Cardiac septum (tissue), 1 donor: ENCODE results near the gene TMEM131. TPM values are rescaled to one million over a fixed set of nuclear protein-coding genes. Genes with fewer than 3 reads are reported as not detected.
"Not testable (repeated sequence)": the region's sequence is repeated elsewhere in the genome, so short reads cannot be mapped to it uniquely, and the experiment has no call there.

ENCODE experiments used
- DNase-seq: peaks from one replicate; pipeline ENCODE4 v3.0.0-alpha.2; 2020; ENCODE audit warnings: low spot score
- intact Hi-C: fragments of 100-400 bp; cut with DNase I; formaldehyde crosslinking; loops from one replicate; pipeline ENCODE4 v1.14.0; 2022
- total RNA-seq: library from RNA; stranded (reverse); fragmentation: NEBNext Ultra II Directional; extraction: Animal tissue kit (Norgen Biotek cat#: 25700); gene quantifications from one replicate; pipeline ENCODE4 v1.2.1, GENCODE V29; 2021
- donor health status: DM: no; HTN: no; CAD: no.

Gene TMEM131
- total RNA-seq, 1 donor from 2014 or later = 28.6 TPM

- no peak for DNase-seq
- intact Hi-C loops = no loop called here
Observed at GRCh38 chr2:97880334-97880733, 115.4 kb downstream of the TMEM131 start.

GRCh38 chr2:97878865-97879264 is 116.9 kb downstream of the TMEM131 start:
- intact Hi-C loops = no loop called here
- DNase-seq = no peak

GRCh38 chr2:97878317-97878716 is 117.4 kb downstream of the TMEM131 start:
- DNase-seq, intact Hi-C loops: not testable (repeated sequence)

- intact Hi-C loops = loop anchor here (5.0 kb wide), 1 partner anchor 126 kb away; the partner anchor contains the start of gene TMEM131
- no peak for DNase-seq
Observed at GRCh38 chr2:97871096-97871780, 124.5 kb downstream of the TMEM131 start.

- intact Hi-C loops = loop anchor here (5.0 kb wide), 1 partner anchor 127 kb away; the partner anchor contains the start of gene TMEM131
- DNase-seq = no peak
Observed at GRCh38 chr2:97870396-97870843, 125.3 kb downstream of the TMEM131 start.

- intact Hi-C loops = loop anchor here (5.0 kb wide), 2 partner anchors 127 to 292 kb away; partner anchors contain the start of gene TMEM131
Observed at GRCh38 chr2:97869722-97870346, 125.9 kb downstream of the TMEM131 start.

GRCh38 chr2:97868986-97869721 is 126.6 kb downstream of the TMEM131 start:
- DNase-seq = peak; percentile 79
- intact Hi-C loops = loop anchor here (5.0 kb wide), 1 partner anchor 293 kb away; no protein-coding TSS in a partner anchor

More at GRCh38 chr2:97869722-97870346, 125.9 kb downstream of the TMEM131 start:
- no peak for DNase-seq

- no peak for DNase-seq
- intact Hi-C loops = no loop called here
Observed at GRCh38 chr2:97863829-97864228, 131.9 kb downstream of the TMEM131 start.

GRCh38 chr2:97861177-97861576 is 134.6 kb downstream of the TMEM131 start:
- no peak for DNase-seq
- intact Hi-C loops = no loop called here

- intact Hi-C loops = no loop called here
- DNase-seq = no peak
Observed at GRCh38 chr2:97858442-97858841, 137.3 kb downstream of the TMEM131 start.

- intact Hi-C loops = no loop called here
- no peak for DNase-seq
Observed at GRCh38 chr2:97857553-97857952, 138.2 kb downstream of the TMEM131 start.

GRCh38 chr2:97853057-97853456 is 142.7 kb downstream of the TMEM131 start:
- intact Hi-C loops, DNase-seq: not testable (repeated sequence)

- intact Hi-C loops = no loop called here
- no peak for DNase-seq
Observed at GRCh38 chr2:97851172-97851571, 144.6 kb downstream of the TMEM131 start.

- DNase-seq = no peak
- intact Hi-C loops = no loop called here
Observed at GRCh38 chr2:97849881-97850528, 145.7 kb downstream of the TMEM131 start.

GRCh38 chr2:97848306-97848705 is 147.4 kb downstream of the TMEM131 start:
- DNase-seq = no peak
- intact Hi-C loops = no loop called here

GRCh38 chr2:97846716-97847115 is 149.0 kb downstream of the TMEM131 start:
- intact Hi-C loops, DNase-seq: not testable (repeated sequence)

- intact Hi-C loops = no loop called here
Observed at GRCh38 chr2:97845818-97846217, 149.9 kb downstream of the TMEM131 start.

GRCh38 chr2:97845133-97845532 is 150.6 kb downstream of the TMEM131 start:
- intact Hi-C loops = no loop called here
- DNase-seq = no peak

More at GRCh38 chr2:97845818-97846217, 149.9 kb downstream of the TMEM131 start:
- no peak for DNase-seq

- DNase-seq = no peak
- intact Hi-C loops = no loop called here
Observed at GRCh38 chr2:97844311-97844859, 151.4 kb downstream of the TMEM131 start.
